MM.1S (cell line): ENCODE measurements around the gene GTF3C2.

ENCODE experiments used
- DNase-seq: peaks from one replicate; pipeline ENCODE4 v3.0.0-alpha.2; 2015
- H2AFZ ChIP-seq: fragments of 300-600 bp; sonication (generic); 2 replicates; pipeline ENCODE4 v1.6.0; 2016; ENCODE audit warnings: antibody characterized with exemption, low read length
- H3F3A ChIP-seq: fragments of 300-600 bp; sonication (generic); 2 replicates; pipeline ENCODE4 v1.6.1; 2016; ENCODE audit warnings: mild to moderate bottlenecking, antibody characterized with exemption, low read length, moderate library complexity, mixed read lengths; ENCODE audit not compliant: insufficient read depth
- H3K27ac ChIP-seq: fragments of 300-600 bp; sonication (generic); 2 replicates; pipeline ENCODE4 v1.5.1; 2016; ENCODE audit warnings: mild to moderate bottlenecking, low read length
- H3K27me3 ChIP-seq: fragments of 300-600 bp; sonication (generic); replicated peaks from 2 replicates; pipeline ENCODE4 v1.6.0; 2016; ENCODE audit warnings: low read length; ENCODE audit not compliant: insufficient read depth
- H3K36me3 ChIP-seq: fragments of 300-600 bp; sonication (generic); replicated peaks from 2 replicates; pipeline ENCODE4 v1.6.1; 2016; ENCODE audit warnings: mild to moderate bottlenecking, low read length, mixed read lengths; ENCODE audit not compliant: insufficient read depth
- H3K4me1 ChIP-seq: fragments of 300-600 bp; sonication (generic); 2 replicates; pipeline ENCODE4 v1.6.1; 2016; ENCODE audit warnings: low read length, mixed read lengths
- H3K4me2 ChIP-seq: fragments of 300-600 bp; sonication (generic); 2 replicates; pipeline ENCODE4 v1.6.0; 2016; ENCODE audit warnings: low read depth, low read length
- H3K4me3 ChIP-seq: fragments of 300-600 bp; sonication (generic); 2 replicates; pipeline ENCODE4 v1.5.1; 2016; ENCODE audit warnings: low read length, mixed read lengths
- H3K79me2 ChIP-seq: fragments of 300-600 bp; sonication (generic); 2 replicates; pipeline ENCODE4 v1.6.1; 2016; ENCODE audit warnings: mixed run types, low read length, mixed read lengths
- H3K9ac ChIP-seq: fragments of 300-600 bp; sonication (generic); 2 replicates; pipeline ENCODE4 v1.6.1; 2016; ENCODE audit warnings: low read length, mixed read lengths
- H3K9me2 ChIP-seq: fragments of 300-600 bp; sonication (generic); replicated peaks from 2 replicates; pipeline ENCODE4 v1.6.1; 2016; ENCODE audit warnings: mild to moderate bottlenecking, low read length, mixed read lengths; ENCODE audit not compliant: insufficient read depth
- H3K9me3 ChIP-seq: fragments of 300-600 bp; sonication (generic); replicated peaks from 2 replicates; pipeline ENCODE4 v1.6.1; 2016; ENCODE audit warnings: mild to moderate bottlenecking, low read length, mixed read lengths; ENCODE audit not compliant: insufficient read depth
- H4K20me1 ChIP-seq: fragments of 300-600 bp; sonication (generic); 2 replicates; pipeline ENCODE4 v1.6.1; 2016; ENCODE audit warnings: mild to moderate bottlenecking, low read length, moderate library complexity, mixed read lengths; ENCODE audit not compliant: insufficient read depth
- CTCF ChIP-seq: fragments of 300-600 bp; sonication (generic); IDR thresholded peaks from 2 replicates; pipeline ENCODE4 v1.5.1; 2016; ENCODE audit warnings: antibody characterized with exemption, low read length, mixed read lengths
- EZH2 ChIP-seq: fragments of 300-600 bp; sonication (generic); optimal IDR thresholded peaks from 2 replicates; pipeline ENCODE3; 2017; ENCODE audit warnings: low read depth, mild to moderate bottlenecking, antibody characterized with exemption, low read length, mixed read lengths
- EZH2phosphoT487 ChIP-seq: fragments of 300-600 bp; sonication (generic); IDR thresholded peaks from 2 replicates; pipeline ENCODE4 v1.6.1; 2018; ENCODE audit warnings: antibody characterized with exemption, low read length

The GTF3C2 gene

GRCh38 chr2:27376866-27377617 is 20.5 kb upstream of the GTF3C2 start:
- no peaks in the 10 kb centered on the region for H4K20me1 ChIP-seq
- H3K9me2 ChIP-seq: no peaks in the 10 kb centered on the region
- H3K9ac ChIP-seq: no peak overlapping the region
- H3F3A ChIP-seq: peaks cover 24% of the 10 kb centered on the region
- H3K79me2 ChIP-seq: peaks cover 34% of the 10 kb centered on the region
- H3K27me3 ChIP-seq: no peaks in the 10 kb centered on the region
- no peak overlapping the region for H2AFZ ChIP-seq
- H3K9me3 ChIP-seq: no peaks in the 10 kb centered on the region
- no peak overlapping the region for H3K27ac ChIP-seq
- no peak for TF ChIP-seq EZH2phosphoT487
- no peak for TF ChIP-seq EZH2
- no peak for TF ChIP-seq CTCF
- H3K4me2 ChIP-seq: no peak overlapping the region
- no peaks in the 10 kb centered on the region for H3K4me1 ChIP-seq
- H3K4me3 ChIP-seq: no peak overlapping the region
- DNase-seq: no peak
- no peaks in the 10 kb centered on the region; the same call in 1 of the 2 replicates for H3K36me3 ChIP-seq

- H3K9me2 ChIP-seq: no peaks in the 10 kb centered on the region
- H2AFZ ChIP-seq: no peak overlapping the region
- peaks cover 21% of the 10 kb centered on the region for H3F3A ChIP-seq
- TF ChIP-seq EZH2: no peak
- TF ChIP-seq CTCF: no peak
- H4K20me1 ChIP-seq: no peaks in the 10 kb centered on the region
- no peak for DNase-seq
- no peak overlapping the region for H3K4me2 ChIP-seq
- H3K27ac ChIP-seq: no peak overlapping the region
- H3K9me3 ChIP-seq: no peaks in the 10 kb centered on the region
- H3K4me3 ChIP-seq: no peak overlapping the region
- peaks cover 41% of the 10 kb centered on the region for H3K79me2 ChIP-seq
- no peaks in the 10 kb centered on the region for H3K27me3 ChIP-seq
- no peak overlapping the region for H3K9ac ChIP-seq
- no peaks in the 10 kb centered on the region; the same call in 1 of the 2 replicates for H3K36me3 ChIP-seq
- H3K4me1 ChIP-seq: no peaks in the 10 kb centered on the region
Observed at GRCh38 chr2:27376151-27376865, 19.7 kb upstream of the GTF3C2 start.

GRCh38 chr2:27375513-27376099 is 19.0 kb upstream of the GTF3C2 start:
- Histone ChIP-seq H2AFZ (no peak overlapping the region), H3K4me3 (no peak overlapping the region), H3K4me2 (no peak overlapping the region), H3F3A (peaks cover 16% of the 10 kb centered on the region), H3K36me3 (no peaks in the 10 kb centered on the region; the same call in 1 of the 2 replicates), H3K9me2 (no peaks in the 10 kb centered on the region), H3K79me2 (peaks cover 48% of the 10 kb centered on the region), H3K27me3 (no peaks in the 10 kb centered on the region), H3K27ac (no peak overlapping the region), H4K20me1 (no peaks in the 10 kb centered on the region), H3K9ac (no peak overlapping the region), H3K9me3 (no peaks in the 10 kb centered on the region), H3K4me1 (no peaks in the 10 kb centered on the region)
- TF ChIP-seq EZH2phosphoT487 (no peak), CTCF (no peak), EZH2 (no peak)
- no peak for DNase-seq
